NCI-H2081 treated with DMSO at 0.1 percent for 48 hours (cell line): ENCODE measurements around the gene CSNK1D.
"Not testable (repeated sequence)": the region's sequence is repeated elsewhere in the genome, so short reads cannot be mapped to it uniquely, and the experiment has no call there.

ENCODE experiments used
- DNase-seq: peaks from one replicate; lab custom pipeline; 2025; lab: John Stamatoyannopoulos, UW

Gene CSNK1D

GRCh38 chr17:82272495-82273326 is 789 bp downstream of the CSNK1D start:
- no peak for DNase-seq

GRCh38 chr17:82271401-82271800 is 2.1 kb downstream of the CSNK1D start:
- no peak for DNase-seq

DNA sequence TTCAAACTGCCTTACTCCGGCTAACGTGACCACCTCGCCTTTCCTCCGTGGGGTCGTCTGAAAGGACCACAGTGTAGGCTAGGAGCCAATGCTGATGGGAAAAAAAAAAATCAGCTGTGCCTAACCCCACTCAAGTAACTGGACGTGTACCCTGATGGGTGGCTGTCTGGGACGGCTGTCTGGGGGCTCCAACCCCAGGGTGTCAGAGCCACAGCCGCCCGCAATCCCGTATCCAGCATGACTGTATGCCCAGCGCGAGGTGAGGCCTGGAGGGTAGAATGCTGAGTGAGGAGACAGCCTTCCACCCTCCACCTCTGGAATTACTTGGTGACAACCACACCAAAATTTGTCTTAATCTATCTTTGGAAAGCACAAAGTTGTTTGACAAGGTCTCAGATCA is 2.8 kb downstream of the CSNK1D start:
- no peak for DNase-seq

DNA sequence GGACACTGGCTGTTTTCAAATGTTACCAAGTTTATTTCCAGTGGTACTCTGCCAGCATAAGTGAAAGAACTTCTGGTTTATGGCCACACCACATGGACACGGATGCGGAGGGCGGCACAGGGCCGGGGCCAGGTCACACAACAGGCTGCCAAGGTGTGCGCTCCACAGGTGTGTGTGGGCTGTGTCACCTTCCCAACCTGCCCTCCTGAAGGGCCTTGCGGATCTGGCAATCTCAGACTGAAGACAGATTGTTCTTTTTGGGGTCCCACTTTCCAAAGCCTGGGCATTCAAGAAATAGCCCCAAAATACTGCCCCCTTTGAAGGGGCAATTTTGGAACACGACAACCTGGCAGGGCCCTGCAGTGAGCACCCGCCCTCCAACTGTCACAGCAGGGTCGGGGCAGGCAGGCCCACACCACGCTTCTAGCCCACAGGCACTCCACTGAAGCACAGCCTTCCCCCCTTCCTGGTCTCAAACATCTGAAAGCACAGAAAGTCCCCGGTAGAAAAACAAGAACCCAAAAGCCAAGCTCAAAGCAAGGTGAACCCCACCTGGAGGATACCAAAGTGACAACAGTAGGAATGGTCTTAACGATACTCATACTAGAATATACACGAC is 3.5 kb downstream of the CSNK1D start:
- DNase-seq: no peak

DNA sequence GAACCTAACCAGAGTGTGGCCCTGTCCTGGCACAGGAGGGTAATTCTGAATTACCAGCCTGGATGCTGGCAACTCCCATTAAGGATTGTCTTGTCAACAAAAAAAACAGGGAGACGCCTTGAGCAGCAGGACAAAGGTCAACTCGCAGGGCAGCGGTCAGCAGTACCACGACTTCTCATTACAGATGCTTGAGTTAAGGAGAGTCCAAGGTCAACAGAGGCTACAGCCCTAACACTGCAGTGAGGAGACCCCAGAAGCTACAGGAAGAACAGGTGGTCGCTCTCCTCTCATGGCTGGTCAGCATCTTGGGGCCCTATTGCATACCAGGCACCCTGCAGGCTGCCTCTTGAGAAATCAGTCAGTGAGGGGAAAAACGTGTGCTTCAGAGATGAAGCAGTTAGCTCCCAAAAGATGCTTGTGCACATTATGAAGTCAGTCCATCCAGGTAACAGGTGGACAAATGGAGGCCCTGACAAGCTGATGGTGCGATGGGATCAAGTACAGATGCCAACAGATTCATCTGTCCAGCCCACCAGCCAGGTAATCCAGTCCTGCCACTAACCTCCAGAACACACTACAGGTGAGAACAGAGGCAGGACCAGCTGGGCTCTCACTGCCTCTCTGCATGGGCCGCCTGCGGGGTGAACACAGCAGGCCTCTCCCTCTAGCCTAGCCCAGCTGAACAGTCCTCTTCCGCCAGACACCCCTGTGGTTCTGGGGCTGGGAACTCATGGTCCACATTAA is 4.2 kb downstream of the CSNK1D start:
- no peak for DNase-seq

DNA sequence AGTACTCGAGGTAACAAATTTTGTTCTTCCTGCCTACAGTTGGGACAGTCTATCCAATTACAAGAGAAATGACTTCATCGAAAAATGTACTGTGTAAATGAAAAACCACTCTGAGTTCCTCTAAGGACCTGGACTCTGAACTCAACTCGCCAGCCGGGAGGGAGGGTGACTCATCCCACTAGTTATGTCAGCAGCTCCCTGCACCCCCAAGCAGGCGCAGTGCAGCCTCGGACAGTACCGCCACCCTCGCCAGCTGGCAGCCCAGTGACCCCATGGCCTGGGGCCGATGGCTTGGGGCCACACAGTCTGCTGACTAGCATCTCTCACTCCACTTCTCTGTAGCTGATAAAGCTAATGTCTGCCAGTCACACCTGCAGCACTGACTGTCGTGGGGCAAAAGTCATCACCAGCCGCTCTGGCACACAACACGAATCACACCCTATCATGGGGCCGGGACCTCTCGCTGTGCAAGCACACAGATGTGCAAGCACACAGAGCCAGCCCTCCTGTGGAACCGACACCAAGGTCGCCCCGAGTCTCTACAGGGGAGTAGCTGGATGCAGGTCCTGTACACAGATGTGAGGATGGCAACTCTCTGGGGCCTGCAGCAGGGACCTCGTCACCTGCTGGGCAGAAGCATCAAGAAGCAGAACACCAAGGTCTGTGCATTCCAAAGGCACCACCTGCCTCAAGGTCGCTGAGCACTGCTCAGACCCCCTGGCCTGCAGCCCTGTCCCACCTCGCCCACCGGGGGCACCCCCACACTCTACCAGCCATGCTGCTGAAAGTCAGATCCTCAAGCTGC is 5.7 kb downstream of the CSNK1D start:
- no peak for DNase-seq

- no peak for DNase-seq
Measured at GRCh38 chr17:82266142-82266541, 7.4 kb downstream of the CSNK1D start.

- no peak for DNase-seq
Measured at GRCh38 chr17:82263641-82264040, 9.9 kb downstream of the CSNK1D start.

- DNase-seq: no peak
Measured at GRCh38 chr17:82262344-82262743, 11.2 kb downstream of the CSNK1D start.

GRCh38 chr17:82259972-82260961 is 13.2 kb downstream of the CSNK1D start:
- DNase-seq: not testable (repeated sequence)

- no peak for DNase-seq
Measured at GRCh38 chr17:82258555-82258954, 14.9 kb downstream of the CSNK1D start.

DNA sequence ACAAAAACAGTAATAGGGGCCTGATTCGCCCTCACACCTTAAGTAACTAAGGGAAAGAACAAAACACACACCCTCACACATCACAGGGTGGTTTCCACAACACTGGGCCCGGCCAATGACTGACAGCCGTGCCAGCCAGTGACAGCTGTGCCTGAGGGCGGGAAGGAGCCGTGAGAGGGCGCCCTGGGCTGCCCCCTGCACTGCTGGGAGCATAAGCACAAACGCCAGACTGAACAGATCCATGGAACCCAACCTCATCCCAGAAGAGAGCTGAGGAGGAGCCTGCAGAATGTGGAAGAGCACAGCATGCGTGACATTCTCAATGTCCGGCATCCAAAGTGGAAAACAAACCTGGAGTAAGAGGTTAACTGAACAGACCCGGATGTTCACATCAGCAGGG is 16.0 kb downstream of the CSNK1D start:
- no peak for DNase-seq

- DNase-seq: no peak
Measured at GRCh38 chr17:82256242-82256885, 17.1 kb downstream of the CSNK1D start.

DNA sequence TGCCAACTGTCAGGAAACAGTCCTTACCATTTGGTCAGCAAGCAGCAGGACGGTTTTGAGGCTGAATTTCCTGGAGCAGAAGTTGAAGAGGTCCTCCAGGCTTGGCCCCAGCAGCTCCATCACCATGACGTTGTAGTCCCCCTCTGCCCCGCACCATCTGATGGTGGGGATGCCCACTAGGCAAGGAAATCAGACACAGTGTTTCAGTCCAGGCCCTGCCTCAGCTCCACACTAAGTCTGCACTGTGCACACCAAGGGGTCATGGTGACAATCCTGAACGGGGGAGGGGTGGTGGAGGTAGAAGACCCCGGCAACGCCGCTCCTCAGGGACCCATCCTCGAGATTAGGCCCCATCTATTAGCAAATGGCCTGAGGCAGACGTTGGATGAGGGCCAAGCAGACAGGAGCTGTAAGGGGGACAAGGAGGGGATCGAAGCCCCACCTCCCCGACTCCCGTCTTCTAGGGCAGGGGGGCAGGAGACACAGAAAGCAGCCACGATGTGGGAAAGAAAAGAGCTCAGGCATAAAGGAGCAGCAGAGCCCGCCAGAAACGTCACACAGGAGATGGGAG is 18.0 kb downstream of the CSNK1D start:
- DNase-seq: no peak

DNA sequence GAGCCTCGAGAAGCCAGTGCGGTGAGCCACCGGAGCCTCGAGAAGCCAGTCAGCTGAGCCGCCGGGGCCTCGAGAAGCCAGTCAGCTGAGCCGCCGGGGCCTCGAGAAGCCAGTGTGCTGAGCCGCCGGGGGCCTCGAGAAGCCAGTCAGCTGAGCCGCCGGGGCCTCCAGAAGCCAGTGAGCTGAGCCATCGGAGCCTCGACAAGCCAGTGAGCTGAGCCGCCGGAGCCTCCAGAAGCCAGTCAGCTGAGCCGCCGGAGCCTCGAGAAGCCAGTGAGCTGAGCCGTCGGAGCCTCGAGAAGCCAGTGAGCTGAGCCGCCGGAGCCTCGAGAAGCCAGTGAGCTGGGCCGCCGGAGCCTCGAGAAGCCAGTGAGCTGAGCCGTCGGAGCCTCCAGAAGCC is 18.8 kb downstream of the CSNK1D start:
- not testable (repeated sequence) for DNase-seq

DNA sequence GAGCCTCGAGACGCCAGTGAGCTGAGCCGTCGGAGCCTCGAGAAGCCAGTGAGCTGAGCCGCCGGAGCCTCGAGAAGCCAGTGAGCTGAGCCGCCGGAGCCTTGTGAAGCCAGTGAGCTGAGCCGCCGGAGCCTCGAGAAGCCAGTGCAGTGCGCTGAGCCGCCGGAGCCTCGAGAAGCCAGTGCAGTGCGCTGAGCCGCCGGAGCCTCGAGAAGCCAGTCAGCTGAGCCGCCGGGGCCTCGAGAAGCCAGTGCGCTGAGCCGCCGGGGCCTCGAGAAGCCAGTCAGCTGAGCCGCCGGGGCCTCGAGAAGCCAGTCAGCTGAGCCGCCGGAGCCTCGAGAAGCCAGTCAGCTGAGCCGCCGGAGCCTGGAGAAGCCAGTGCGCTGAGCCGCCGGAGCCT is 19.4 kb downstream of the CSNK1D start:
- DNase-seq: not testable (repeated sequence)

DNA sequence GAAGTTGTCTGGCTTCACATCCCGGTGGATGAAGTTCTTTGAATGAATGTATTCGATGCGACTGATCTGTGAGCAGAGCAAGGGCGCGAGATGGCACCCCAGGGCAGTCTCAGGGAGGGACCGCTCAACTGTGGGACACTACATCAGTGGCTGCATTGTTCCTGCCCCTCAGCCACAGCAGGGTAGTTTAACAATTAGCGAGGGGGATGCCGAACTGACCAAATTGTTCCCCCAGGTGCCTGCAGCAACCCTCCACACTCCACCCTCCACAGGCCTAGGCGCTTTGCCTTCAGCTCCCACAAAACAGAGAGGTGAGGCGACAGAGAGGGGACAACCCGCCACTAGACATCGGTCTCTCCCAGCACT is 20.3 kb downstream of the CSNK1D start:
- DNase-seq: no peak

DNA sequence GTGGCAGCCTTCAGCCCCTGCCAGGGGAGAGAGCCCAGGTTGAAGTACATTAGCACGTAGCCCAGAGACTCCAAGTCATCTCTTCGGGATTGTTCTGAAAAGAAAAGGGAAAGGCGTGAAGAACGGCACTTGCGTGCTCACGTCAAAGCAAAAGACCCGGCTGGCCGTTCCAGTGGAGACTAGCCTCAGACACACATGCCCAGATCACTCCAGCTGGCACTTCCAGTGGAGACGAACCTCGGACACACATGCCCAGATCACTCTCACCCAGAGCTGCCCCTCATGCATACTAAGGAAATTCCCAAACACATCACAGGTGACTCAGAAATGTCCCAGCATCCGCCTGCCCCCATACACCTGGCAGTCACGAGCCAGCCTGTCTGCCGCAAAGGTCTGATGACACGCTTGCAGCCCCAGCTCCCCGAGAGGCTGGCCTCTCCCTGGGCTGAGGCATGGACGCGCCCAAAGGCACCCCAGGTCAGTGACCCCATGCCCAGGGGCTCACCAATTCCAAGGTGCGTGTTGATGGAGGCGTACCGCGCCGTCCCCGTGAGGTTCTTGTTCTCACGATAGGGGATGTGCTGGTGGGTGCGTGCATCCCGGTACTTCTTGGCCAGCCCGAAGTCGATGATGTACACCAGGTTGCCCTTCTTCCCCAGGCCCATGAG is 20.9 kb downstream of the CSNK1D start:
- no peak for DNase-seq

GRCh38 chr17:82250868-82251500 is 22.5 kb downstream of the CSNK1D start:
- DNase-seq: no peak
